ENCODE measurements around the gene TMEM18.
"Not testable (repeated sequence)": the region's sequence is repeated elsewhere in the genome, so short reads cannot be mapped to it uniquely, and the experiment has no call there.

The TMEM18 gene

GRCh38 chr2:677056-677958, at the start of gene TMEM18:
TSS of gene TMEM18 (minus strand) at chr2:677406. CDS start at chr2:677345, 61 bp downstream.
- DNase-seq, result peak; percentile 96

DNA sequence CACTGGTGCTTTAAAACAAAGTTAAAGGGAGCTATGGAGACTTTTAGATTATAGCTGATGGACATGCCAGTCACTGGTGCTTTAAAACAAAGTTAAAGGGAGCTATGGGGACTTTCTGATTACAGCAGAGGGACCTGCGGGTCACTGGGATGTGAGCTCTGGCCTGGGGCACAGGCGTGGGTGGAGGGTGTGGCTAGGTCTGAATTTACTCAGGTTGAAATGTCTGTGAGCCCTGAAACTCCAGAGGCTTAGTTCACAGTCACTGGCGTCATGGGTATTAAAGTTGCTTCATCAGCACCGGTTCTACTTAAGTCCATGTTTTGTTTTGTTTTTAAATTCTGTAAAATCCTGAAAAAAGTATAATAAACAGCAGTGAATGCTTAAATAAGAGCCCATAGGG, 49.0 kb upstream of the TMEM18 start:
- no peak for DNase-seq

DNA sequence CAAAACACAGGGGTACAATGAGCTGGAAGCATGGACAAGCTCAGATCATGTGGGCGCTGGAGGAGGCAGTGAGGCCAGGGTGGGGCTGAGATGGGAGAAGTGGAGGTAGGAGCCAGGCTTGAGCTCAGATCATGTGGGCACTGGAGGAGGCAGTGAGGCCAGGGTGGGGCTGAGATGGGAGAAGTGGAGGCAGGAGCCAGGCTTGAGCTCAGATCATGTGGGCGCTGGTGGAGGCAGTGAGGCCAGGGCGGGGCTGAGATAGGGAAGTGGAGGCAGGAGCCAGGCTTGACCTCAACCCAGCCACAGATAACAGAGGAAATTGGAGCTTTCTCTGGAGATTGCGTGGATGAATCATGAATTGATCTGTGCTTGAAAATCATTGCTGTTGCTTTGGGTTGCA, 48.3 kb upstream of the TMEM18 start:
- DNase-seq, result no peak

DNA sequence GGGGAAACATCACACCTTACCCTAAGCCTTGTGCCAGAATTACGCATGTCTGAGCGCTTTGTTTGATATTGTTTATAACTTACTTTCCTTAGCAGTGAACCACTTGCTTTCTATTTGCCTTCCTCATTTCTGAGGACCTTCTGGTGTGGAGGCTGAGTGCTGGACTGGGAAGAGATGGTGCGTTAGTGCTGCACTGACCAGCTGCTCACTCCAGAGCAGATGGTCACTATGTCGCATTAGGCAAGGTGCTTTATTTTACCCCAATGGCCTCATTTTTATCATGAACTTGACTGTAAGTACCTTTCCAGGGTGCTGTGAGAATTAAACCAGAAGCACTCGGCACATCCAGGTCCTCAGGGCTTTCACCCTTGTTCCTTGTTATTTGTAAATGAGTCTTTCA, 46.6 kb upstream of the TMEM18 start:
- no peak for DNase-seq

- DNase-seq, result no peak
Observed at GRCh38 chr2:720842-721241, 43.6 kb upstream of the TMEM18 start.

GRCh38 chr2:719734-720133, 42.5 kb upstream of the TMEM18 start:
- no peak for DNase-seq

DNA sequence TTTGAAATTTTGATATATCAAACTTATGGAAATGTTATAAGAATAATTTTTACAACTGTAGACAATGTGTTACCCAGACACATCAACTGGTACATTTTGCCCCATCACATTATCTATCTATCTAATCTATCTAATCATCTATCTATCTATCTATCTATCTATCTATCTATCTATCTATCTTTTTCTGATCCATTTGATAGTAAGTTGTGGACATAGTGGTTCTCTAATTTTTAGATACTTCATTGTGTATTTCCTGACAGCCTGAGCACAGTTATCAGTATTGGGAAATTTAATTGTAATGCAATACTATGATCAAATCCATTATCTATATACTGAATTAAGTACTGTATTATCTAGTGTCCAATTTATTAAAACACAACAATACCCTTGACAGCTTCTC, 42.0 kb upstream of the TMEM18 start:
- no peak for DNase-seq

DNA sequence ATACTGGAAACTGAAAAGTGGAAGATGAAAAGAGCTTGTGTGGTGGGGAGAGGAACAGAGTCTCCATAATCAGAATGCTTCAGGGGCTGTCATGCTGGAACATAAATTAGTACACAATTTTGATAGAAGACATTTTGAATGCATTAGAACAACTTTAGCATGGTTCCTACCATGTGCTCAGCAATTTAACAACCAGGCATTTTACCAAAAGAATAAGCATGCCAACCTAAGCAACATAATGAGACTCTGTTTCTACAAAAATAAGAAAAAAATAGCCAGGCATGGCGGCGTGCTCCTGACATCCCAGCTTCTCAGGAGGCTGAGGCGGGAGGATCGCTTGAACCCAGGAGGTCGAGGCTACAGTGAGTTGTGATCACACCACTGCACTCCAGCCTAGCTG, 40.5 kb upstream of the TMEM18 start:
- DNase-seq, result no peak

DNA sequence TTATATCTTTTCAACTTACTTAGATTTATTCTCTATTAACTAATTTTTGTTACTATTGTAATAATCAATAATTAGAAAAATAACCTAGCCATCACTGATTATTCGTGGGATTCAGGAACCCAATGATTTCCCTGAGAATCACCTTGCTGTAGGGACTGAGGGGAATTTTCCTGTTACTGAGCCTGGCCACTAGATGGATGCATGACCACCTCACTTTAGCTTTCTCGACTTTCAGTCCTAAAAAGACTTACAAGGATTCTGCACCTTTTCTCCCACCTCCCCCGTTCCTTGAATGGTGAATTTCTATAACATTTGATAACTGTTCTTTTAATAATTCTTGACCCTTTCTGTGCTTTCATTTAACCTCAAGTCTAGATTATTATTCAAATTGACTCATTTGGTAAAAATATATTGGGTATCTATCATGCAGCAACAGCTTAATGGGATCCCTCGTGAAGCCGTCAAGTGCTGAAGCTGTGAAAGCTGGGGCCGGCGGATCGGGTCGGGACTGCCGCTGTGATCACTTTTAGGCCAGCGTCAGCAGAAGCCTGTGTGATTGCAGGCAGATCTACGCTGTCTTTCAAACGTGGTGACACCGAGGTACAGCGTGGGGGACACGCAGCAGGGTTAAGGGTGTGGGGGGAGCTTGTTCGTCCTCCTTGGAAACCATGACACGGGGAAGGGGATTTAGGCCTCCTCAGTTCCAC, 38.8 kb upstream of the TMEM18 start:
- no peak for DNase-seq

DNA sequence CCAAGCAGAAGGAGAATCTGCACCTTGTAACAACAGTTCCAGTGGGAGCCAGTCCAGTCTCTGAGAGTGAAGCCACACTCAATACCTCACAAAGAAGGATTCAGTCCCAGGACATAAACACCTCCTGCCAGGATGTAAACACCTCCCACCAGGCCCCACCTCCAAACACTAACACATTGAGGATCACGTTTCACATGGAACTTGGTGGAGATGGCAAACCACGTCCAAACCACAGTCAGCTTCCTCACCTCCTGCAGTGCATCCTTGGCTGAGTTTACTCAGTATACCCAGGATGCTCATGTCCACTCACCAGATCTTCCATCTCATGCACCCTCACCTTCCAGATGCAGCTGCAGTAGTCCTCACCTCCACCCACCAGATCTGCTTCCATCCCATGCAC, 37.8 kb upstream of the TMEM18 start:
- DNase-seq, result no peak

DNA sequence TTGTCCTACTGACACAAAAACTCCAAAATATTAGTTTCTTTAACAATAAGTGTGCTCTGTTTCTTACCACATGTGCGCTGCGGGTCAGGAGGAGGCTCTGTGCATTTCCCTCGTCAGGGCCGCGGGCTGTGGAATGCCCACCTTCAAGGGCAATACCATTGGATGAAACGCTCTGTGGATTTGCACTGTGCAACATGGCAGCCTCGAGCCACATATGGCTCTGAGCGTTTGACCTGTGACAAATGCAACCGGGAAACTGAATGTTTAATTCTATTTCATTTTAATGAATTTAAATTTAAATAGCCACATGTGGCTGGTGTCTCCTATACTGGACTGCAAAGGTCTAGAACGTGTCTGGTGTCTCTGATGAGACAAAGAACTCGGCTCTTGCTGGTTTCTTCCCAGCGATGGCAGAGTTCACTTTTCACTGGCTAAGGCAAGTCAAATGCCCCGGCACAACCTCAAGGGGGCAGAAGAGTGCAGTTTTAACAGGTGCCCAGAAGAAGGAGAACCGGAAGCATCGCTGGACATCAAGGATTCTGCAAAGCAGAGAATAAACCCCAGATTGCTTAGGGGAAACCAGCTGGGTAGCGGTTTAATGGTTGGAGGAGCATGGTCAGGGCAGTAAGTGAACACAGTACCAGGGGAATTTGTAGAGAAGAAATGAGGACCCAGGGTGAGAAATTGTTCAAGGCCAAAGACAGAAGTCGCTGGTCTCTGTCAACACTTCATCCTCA, 37.0 kb upstream of the TMEM18 start:
- DNase-seq, result peak; percentile 47

DNA sequence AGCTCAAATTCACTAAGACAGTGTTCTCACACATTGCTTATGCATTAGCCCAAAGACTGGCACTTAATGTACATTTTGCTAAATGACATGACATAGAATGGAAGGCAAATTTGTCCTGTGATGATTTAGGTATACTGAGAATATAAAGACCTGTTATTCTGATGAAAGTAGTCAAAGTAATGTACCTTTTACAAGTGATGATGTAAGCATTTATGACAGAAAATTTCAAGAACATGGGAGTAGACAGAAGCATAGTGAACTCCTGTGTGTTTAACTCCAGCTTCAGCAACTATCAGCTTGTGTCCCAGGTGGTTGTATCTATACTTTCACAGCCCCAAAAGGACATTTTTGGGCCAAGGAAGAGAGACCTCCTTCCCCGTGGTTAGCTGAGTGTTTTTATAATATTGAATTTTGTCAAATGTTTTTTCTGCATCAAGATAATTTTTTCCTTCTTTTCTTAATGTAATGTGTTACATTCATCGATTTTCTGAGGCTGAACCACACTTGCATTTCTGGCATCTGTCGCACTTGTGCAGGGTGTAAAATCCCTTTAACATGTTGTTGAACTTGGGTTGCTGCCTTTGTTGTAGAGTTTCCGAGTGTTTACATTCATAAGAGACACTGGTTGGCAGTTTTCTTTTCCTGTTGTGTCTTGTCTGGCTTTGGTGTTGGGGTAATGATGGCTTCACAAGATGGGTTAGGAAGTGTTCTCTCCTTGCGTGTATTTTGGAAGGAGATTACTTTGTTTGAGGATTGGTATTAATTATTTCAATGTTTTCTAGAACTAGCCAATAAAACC, 33.9 kb upstream of the TMEM18 start:
- DNase-seq, result no peak

DNA sequence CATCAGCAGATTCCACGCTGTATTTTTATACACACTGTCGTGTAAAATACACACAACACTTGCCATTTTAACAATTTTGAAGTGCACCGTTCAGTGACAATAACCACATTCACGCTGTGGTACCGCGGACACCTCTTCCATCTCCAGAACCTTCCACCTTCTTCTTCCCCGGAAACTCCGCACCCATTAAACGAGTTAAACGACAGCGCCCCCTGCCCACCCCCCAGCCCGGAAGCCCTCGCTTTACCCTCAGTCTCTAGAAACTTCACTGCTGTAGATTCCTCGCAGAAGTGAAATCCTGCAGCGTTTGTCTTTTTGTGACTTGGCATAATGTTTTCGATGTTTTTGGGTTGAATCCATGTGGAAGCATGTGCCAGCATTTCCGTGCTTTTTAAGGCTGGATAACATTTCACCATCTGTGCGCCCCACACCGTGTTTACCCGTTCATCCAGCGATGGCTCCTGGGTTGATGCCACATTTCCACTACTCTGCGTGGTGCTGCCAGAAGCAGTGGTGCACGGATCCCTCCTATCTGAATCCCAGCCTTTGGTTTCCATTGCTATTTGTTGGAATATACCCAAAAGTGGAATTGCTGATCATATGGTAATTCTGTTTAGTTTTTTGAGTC, 32.0 kb upstream of the TMEM18 start:
- no peak for DNase-seq

DNA sequence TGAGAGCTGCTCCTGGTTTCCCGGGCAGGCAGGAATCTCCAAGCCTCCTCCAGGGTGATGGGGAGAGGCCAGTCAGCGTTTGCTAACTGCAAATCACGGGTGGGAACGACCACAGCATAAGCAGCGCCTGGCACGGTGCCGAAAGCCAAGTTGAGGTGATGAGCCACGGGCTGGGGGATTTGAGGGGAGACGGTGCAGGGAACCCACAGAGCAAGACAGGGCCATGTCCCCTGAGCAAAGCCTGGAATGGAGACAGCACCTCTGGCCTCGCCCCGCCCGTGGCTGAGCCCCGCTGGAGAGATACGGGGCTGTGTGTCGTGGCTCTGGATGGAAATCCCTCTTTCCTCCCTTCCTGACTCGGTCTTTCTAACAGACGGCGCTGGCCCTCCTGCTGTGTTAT, 31.5 kb upstream of the TMEM18 start:
- no peak for DNase-seq

GRCh38 chr2:705971-706511, 28.8 kb upstream of the TMEM18 start:
- DNase-seq, result no peak

DNA sequence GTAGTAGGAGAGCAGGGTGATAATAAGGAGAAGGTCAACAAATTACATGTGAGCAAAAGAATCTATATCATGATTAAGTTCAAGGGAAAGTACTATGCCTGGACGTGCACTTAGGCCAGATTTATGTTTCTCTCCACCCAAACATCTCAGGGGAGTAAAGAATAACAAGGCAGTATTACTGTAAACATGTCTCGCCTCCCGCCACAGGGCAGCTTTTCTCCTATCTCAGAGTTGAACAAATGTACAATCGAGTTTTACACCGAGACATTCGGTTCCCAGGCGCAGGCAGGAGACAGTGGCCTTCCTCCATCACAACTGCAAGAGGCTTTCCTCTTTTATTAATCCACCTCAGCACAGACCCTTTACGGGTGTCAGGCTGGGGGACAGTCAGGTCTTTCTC, 25.6 kb upstream of the TMEM18 start:
- DNase-seq, result not testable (repeated sequence)

- no peak for DNase-seq
Observed at GRCh38 chr2:696999-697627, 19.9 kb upstream of the TMEM18 start.

GRCh38 chr2:696463-696862, 19.3 kb upstream of the TMEM18 start:
- no peak for DNase-seq

DNA sequence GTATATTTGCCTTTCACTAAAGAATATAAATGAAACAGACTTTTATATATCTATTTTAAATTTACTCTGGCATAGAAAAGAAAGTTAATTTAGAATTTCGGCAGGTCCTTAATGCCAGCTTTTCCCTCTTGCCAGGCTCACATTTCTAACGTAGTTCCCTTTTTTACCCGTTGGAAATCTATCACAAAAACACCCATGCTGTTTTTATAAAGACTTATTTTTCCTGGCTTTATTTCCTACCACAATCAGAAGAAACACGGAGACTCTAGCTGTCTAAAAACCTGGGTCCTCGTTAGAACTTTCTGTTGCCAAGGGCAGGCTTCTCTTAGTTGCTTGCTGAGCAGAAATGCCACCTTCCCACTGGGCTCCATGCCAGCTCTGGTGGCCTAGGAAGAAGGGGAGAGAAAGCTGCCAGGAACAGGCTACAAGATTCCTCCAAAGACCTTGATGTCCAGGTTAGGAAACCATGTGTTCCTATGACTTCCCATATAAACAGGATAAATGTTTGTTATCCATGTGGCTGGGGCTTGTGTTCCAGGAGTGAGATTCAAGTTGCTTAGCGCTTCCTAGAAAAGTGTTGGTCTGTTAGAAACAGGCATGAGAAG, 17.8 kb upstream of the TMEM18 start:
- peak; percentile 18 for DNase-seq

GRCh38 chr2:694174-694573, 17.0 kb upstream of the TMEM18 start:
- DNase-seq, result no peak

DNA sequence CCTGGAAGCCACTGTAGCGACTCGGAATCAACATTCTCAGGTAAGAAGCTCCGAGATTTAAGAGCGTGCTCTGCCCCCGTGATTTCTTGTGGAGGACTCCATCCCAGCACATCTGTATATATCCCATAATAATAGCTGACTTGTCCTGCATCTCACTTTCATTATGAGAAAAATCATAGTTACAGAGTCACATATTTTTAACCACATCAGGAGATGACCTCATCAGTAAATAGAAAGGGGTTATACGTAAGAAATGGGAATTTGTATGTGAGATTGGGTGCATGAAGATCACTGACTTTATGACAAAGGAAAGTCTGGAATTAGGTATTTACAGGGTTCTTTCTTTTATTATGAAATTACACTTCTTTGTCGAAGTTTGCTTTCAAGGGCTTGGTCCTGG, 16.4 kb upstream of the TMEM18 start:
- no peak for DNase-seq

All from DMS79 (cell line).